GM20431 (cell line): Measurements from ENCODE around the gene AGR2.
"Not testable (repeated sequence)": the region's sequence is repeated elsewhere in the genome, so short reads cannot be mapped to it uniquely, and the experiment has no call there.

ENCODE experiments used
- in situ Hi-C: fragments of 300-500 bp; cut with MseI, MboI; formaldehyde crosslinking; loops from one replicate; pipeline ENCODE4 v1.15.0; 2020; ENCODE audit warnings: low sequenced_read_pairs; ENCODE audit not compliant: unreplicated experiment

Gene AGR2

DNA sequence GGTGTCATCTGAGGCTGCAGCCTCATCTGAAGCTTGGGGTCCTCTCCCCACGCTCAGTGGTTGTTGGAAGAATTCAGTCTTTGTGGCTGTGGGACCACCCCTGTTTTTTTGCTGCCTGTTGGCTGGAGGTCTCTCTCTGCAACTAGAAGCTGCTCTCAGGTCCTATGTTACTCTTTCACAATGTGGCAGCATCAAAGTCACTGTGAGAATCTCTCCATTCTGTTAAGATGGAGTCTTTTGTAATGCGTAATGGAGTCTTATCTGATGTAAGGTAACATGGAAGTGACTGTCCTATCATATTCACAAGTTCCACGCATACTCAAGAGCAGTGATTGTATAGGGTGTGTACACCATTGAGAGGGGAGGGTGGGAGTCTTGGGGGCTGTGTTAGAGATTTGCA, 26.3 kb downstream of the AGR2 start:
- in situ Hi-C loops: no loop called here

DNA sequence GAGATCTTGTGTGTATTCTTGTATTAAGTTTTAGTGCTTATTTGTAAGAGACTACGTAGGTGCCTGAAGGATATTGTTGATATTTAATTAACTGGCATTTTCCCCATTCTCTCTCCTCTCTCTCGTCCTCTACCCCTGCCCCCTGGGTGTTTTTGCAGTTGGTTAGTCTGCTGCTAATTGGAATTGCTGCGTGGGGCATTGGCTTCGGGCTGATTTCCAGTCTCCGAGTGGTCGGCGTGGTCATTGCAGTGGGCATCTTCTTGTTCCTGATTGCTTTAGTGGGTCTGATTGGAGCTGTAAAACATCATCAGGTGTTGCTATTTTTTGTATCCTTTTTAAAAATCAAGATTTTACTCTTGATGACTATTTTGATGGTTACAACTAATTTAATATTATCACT, 28.7 kb downstream of the AGR2 start:
- in situ Hi-C loops: no loop called here

DNA sequence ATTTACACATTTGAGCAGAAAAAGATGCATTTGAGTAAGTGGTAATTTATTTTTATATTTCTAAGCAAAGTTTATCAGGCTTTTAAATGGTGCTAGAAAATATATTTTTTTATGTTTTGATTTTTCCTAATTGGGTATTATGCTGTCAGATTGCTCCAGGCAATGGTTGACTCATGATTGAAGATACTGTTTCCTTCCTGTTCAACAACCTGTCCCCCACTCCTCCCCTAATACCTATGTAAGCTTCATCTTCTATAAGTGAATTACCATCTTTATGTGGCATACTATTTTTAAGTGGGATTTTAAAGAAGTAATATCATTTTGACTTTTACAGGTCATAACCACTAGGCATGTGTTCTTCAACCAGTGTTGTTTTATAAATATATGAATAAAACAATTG, 29.8 kb downstream of the AGR2 start:
- in situ Hi-C loops: no loop called here

DNA sequence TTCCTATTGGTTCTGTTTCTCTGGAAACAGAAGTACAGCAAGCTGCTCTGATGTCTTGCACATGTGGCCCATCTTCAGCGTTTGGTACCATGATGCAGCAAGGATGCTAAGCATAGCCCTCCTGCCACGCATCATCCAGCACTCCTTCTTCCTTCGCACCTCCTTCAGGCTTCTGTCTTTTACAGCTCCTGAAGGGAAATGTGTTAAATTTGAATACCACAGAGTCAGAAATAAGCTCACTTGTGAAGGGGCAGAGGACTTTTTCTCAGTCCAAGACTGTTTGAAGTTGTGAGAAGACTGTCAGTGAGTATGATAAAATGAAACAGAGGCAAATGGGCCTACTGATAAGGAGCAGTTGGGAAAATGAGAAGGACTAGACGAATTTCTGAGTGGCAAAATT, 30.5 kb downstream of the AGR2 start:
- in situ Hi-C loops: no loop called here

DNA sequence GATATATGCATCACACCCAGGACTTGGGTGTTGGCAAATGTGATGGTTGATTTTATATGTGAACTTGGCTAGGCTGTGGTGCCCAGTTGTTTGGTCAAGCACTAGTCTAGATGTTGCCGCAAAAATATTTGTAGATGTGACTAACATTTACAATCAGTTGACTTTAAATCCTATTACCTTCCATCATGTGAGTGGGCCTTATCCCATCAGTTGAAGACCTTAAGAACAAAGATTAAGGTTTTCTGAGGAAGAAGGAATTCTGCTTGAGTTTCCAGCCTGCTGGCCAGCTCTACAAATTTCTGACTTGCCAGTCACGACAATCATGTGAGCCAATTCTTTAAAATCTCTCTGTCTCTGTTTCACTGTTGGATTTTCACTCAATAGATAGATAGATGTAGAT, 30.9 kb downstream of the AGR2 start:
- in situ Hi-C loops: no loop called here

DNA sequence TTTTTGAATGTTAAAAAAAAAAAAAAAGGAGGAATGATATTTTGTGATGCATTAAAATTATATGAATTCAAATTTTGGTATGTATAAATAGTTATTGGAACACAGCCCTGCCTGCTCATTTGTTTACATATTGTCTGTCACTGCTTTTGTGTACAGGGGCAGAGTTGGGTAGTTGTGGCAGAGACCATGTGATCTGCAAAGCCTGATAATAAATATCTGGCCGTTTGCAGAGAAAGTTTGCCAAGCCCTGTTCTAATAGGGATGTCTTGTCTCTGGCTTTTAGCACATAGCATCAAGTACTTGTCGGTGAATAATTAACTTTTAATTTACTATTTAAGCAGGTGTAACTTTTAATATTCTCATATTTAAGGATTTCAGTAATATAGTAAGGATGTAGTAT, 31.5 kb downstream of the AGR2 start:
- in situ Hi-C loops: no loop called here

DNA sequence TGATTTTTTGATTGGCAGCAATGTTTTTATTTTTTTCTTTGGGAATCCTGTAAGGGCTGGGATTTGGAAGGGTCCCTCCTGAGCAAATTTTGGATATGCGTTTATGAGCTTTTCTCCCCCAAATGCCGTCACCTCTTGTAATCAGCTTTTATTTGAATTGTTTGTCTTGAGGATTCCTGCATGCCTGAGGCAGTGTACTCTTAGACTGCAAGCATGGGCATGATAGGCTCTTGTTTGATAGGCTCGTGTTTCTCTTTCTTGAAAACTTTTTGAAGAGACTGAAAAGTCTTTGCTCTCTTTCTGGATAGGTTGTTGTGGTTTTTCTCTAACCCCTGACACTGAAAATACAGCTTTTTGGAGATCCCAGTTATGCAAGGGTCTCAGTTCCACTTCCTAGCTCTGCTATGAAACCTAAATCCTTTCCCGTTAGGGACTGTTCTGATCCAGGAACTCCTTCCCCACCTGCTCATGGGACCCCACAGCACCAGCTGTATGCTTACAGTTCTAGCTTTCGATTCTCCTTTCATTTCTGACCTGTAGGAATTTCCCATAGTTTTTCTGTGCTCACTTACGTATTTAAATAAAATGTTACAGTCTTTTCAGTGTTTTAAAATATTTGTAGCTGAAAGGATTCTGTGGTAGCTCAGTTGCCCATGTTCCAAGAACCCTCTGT, 34.0 kb downstream of the AGR2 start:
- in situ Hi-C loops: no loop called here

DNA sequence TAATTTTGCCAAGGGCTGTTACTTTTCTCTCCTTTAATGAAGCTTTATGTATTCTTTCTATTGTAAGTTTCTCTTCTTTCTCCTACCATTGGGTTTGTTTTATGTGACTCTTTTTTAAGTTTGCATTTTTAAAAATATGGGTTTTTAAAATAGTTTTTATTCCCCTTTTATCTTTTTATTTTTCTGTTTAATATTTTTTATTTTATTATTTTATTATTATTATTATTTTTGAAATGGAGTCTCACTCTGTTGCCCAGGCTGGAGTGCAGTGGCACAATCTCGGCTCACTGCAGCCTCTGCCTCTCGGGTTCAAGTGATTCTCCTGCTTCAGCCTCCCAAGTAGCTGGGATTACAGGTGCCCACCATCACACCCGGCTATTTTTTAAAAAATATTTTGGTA, 34.8 kb downstream of the AGR2 start:
- in situ Hi-C loops: not testable (repeated sequence)

DNA sequence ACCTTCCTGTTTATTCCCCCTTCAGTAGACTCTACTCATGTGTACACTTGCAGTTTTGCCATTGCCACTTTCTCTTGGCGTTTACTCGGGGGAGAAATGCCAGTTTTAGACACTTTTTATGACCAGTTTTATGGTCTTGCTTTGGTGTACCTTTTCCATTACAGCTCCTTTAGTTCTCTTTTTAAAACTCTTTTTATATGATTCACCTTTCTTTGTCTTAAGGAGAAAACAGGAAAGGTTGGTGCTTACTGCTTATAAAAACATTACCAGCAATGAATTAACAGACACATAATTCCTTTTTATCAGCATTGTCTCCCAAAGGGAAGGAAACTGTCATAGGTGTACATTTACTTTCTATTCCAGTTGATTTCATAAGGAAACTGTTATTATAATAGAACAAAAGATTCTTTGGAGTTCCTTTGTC, 39.4 kb downstream of the AGR2 start:
- in situ Hi-C loops: no loop called here

DNA sequence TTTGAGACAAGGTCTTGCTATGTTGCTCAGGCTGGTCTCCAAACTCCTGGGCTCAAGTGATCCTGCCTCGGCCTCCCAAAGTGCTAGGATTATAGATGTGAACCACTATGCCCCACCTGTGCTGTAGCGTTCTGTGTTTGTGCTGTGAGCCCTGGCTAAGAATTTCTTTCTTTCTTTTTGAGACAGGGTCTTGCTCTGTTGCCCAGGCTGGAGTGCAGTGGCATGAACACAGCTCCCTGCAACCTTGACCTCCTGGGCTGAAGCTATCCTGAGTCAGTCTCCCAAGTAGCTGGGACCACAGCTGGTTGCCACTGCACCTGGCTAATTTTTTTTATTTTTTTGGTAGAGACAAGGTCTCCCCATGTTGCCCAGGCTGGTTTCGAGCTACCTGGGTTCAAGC, 39.9 kb downstream of the AGR2 start:
- in situ Hi-C loops: no loop called here

DNA sequence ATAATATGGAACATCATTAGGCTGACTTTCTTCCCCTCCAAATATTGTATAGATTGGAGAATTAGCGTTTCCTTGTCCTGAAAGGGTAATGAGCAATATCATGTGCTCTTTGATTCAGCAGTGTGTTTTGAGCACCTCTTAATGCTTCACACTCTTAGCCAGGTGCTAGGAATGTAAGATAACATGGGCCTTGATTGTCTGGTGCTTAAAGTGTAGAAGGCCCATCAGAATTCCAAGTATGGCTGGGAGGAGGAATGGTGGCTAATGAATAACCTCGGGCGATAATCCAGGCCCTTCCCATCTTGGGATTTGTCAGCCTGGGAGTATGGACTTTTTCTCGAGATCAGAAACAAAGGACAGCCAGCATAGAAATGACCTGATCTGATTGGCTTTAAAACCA, 42.6 kb downstream of the AGR2 start:
- in situ Hi-C loops: no loop called here

DNA sequence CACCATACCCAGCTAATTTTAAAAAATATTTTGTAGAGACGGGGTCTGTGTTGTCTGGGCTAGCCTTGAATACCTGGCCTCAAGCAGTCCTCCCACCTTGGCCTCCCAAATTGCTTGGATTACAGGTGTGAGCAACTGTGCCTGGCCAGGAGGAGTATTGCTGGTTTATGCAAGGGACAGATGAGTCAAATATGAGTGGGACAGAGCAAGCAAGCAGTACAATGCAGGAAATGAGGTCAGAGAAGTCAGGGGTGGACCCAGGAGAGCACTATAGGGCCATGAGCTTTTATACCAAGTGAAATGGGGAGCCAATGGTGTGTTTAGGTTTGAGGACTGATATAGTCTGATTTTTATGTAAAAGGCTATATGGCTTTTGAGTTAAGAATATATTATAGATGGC, 45.0 kb downstream of the AGR2 start:
- in situ Hi-C loops: no loop called here

DNA sequence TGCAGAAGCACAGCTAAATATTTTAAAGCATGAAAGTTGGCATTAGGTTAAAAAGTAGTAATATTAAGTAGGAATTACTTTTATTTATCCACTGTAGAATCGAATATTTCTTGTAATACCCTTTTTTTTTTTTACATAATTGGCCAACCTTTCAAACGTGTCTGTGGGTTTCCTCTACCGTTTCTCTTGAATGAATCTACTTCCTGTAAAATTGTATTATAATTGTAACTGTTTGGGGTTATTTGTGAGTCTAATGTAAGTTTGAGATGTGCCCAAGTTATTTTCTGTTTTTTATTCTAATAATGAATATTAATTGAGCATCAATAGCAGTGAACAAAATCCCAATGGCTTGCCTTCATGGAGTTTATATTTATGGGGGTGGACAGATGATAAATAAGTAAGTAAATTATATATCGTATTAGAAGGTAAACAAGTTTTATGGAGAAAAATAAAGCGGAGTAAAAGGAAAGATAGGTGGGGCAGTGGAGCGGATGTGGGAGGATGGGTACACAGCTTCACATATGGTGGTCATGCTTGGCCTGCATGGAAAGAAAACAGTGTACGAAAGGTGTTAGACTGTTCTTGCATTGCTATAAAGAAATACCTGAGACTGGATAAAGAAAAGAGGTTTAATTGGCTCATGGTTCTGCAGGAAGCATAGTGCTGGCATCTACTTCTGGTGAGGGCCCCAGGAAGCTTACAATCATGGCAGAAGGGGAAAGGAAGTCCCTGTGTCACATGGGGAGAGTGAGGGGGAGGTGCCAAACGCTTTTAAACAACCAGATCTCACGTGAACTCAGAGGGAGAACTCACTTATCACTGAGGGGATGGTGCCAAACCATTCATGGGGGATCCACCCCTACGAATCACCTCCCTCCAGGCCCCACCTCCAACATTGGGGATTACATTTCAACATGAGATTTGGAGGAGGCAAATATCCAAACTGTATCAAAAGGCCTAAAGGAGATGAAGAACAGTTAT, 45.9 kb downstream of the AGR2 start:
- in situ Hi-C loops: no loop called here

DNA sequence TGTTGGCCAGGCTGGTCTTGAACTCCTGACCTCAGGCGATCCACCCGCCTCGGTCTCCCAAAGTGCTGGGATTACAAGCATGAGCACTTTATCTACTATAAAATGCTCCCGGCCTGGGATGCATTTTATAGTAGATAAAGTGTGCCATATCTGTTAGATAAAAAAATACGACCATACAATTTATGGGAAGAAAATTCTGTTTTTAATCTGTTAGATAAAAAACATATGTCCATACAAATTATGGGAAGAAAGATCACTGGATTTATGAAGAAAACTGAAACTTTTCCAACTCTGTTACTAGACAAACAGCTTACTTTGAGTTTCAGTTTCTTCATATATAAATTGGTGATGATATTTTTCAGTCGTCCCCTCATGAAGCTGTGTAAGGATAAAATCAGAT, 46.8 kb downstream of the AGR2 start:
- in situ Hi-C loops: no loop called here

DNA sequence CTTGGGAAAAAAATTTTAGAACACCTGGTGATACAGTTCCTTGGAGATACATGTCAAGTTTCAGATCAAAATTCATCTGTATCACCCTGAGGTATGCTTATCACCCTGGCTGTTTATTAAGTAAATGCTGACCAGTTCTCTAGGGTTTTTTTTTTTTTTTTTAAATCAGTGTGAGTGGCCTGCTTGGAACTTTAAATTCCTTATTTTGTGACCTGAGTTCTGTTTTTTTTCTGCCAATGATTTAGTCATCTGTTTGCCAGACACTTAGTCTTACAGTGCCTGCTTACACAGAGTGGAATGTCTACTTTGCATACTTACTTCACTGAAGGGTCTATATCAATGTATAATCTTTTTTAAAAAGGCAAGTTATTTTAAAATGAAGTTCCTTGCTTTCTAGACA, 49.4 kb downstream of the AGR2 start:
- in situ Hi-C loops: no loop called here

DNA sequence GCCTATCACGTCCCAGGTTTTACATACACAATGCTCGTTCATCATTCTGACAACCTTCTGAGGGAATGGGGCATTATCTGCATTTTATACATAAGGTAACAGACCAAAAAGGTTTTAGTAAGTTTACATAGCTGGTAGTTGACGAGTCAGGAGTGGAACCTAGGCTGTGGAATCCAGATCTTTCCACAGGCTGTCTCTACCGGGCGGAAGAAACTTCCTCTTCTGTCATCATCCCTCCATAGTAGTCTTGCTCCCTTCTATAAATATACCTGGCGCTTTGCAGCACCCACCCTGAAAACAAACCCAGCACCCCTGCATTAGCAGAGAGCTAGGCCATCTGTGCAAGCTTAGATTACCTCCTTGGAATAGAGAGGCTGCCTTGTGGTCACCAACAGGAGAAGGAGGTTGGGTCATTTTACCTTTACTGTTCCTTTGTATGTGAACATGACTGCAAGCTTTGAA, 49.9 kb downstream of the AGR2 start:
- in situ Hi-C loops: no loop called here

DNA sequence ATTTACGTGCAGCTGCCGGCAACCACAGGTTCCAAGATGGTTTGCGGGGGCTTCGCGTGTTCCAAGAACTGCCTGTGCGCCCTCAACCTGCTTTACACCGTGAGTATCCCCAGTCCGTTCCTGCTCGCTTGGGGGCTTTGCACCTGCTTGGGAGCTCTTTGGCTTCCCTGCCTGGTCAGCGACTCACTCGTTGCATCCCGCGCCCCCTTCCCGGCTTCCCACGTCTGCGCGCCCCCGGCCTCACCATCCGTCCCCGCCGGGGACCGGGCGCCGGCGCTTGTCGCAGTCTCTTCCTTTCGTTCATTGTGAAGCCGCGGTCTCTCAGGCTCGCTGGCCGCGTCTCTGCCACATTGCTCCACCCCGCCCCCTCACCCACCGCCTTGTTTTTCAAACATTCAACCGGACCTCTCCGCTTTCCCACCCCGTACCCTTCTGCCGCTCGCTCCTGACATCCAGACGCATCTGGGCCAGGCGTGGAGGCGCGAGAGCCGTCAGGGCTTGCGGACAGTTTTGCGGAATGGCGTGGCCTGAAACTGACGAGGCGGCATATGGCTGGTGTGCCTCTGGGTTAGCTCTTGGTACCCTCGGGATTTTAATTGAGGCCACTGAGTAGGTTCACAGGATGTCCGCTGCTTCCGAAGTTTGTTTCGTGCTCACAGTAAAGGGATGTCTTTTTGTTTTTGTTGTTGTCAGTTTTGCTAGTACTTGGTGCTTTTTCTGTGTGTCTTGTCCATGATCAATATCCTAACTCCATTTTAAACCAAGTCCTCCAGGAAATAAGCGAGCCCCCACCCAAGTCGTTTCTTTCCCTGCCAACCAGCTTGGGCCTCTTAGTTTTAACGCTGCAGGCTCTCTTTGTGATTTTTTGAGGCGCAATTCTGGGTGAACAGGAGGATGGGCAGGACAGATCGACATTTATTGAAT, 50.6 kb downstream of the AGR2 start:
- in situ Hi-C loops: no loop called here

DNA sequence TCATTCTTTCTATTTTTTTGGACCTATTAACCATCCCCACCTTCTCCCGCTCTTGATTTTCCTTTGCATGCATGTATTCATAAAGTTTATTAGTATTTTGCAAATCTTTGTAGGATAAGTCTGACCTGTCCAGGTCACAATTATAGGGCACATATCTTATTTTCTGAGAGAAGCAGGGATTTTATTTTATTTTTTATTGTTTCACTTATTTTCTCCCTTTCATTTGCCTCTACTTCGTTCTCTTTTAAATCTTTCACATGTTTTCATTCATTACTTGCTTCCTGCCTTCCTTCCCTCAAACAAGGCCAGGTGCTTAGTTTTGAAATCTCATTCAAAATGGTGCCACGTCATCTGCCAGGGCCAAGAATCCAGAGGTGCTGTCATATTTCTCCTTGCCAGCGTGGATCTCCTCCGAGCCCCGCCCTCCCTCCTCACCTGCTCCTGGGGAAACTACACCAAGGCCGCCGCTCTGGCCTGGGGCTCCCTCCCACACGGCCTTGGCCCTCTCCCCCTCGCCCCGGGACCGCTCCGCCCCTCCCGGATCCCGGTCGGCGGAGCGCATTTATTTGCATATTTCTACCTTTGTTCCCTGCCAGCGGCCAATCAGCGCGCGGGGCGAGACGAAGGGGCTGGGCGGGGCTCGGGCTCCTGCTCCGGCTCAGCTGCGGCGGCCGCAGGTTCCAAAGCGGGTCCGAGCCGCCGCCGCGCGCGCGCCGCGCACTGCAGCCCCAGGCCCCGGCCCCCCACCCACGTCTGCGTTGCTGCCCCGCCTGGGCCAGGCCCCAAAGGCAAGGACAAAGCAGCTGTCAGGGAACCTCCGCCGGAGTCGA, 51.5 kb downstream of the AGR2 start, which contains the start of gene TSPAN13:
TSPAN13 (plus strand) TSS at position 654 of the 830 bp plus-strand sequence. CDS start 213 bp downstream, outside the sequence.
- in situ Hi-C loops: no loop called here

DNA sequence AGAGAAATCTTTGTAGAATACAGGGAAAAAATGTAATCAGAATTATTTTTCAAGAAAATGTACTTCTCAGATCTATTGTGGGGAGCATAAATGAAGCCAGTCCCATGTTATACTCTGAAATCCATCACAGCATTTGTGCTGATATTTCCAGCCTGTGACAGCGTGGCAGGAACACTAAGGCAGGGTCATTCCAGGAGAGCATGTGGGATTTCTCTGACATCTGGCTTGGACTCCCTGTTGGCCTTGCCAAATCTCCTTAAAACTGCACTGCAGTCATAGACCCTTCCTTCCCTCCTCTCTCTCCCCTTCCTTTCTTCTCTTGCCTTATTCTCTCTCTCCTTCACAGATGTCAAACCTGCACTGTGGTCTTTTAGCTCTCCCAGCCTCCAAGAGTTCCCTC, 57.7 kb downstream of the AGR2 start:
- in situ Hi-C loops: no loop called here
